IMR-90 (cell line): ENCODE measurements around the gene USP30. TPM values are rescaled to one million over a fixed set of nuclear protein-coding genes. Genes with fewer than 3 reads are reported as not detected.
A peak's percentile ranks its signal among the peaks of the same experiment; 100 is the strongest.

ENCODE experiments used
- ATAC-seq: fragments of 200-7000 bp; cut with Tn5 transposase; 2 replicates; pipeline ENCODE4 v1.9.1; 2020; ENCODE audit warnings: low read depth, mild to moderate bottlenecking, moderate library complexity
- BruUV-seq: library from RNA; stranded (reverse); fragments of 400-500 nt; replicated peaks from 2 replicates; lab custom pipeline; 2021; lab: Mats Ljungman, UMichigan
- CTCF ChIA-PET: fragments of 300-600 bp; formaldehyde crosslinking; extraction: SDS; loops from one replicate; lab custom pipeline; 2021; ENCODE audit warnings: antibody characterized with exemption; lab: Yijun Ruan, JAX
- POLR2A ChIA-PET: fragments of 300-600 bp; sonication (Branson Sonifier 250); formaldehyde crosslinking; loops from one replicate; lab custom pipeline; 2022; ENCODE audit warnings: antibody characterized with exemption; ENCODE audit not compliant: unreplicated experiment; lab: Charles Lee
- DNase-seq: peaks from one replicate; pipeline ENCODE4 v3.0.0; 2013
- H2AFZ ChIP-seq: replicated peaks from 2 replicates; pipeline ENCODE3; 2013; ENCODE audit warnings: low read length, mild to moderate bottlenecking; ENCODE audit not compliant: poor library complexity
- H2AK5ac ChIP-seq: 2 replicates; pipeline ENCODE4 v1.6.1; 2013; ENCODE audit warnings: low read depth, low read length, inconsistent platforms
- H2AK9ac ChIP-seq: replicated peaks from 2 replicates; pipeline ENCODE3; 2013; ENCODE audit warnings: mild to moderate bottlenecking, low read depth, low read length, moderate library complexity; ENCODE audit not compliant: poor library complexity
- H2BK120ac ChIP-seq: 2 replicates; pipeline ENCODE4 v1.6.1; 2013; ENCODE audit warnings: low read depth, low read length, inconsistent platforms
- H2BK15ac ChIP-seq: 3 replicates; pipeline ENCODE4 v1.6.1; 2013; ENCODE audit warnings: low read depth, low read length, inconsistent platforms
- H2BK20ac ChIP-seq: 2 replicates; pipeline ENCODE4 v1.6.1; 2013; ENCODE audit warnings: low read depth, mild to moderate bottlenecking, inconsistent platforms, low read length, moderate library complexity
- H2BK5ac ChIP-seq: 2 replicates; pipeline ENCODE4 v1.6.1; 2013; ENCODE audit warnings: mild to moderate bottlenecking, low read depth, low read length, inconsistent platforms; ENCODE audit not compliant: poor library complexity, severe bottlenecking
- H3K14ac ChIP-seq: replicated peaks from 2 replicates; pipeline ENCODE4 v1.6.1; 2013; ENCODE audit warnings: low read depth, low read length, inconsistent platforms
- H3K18ac ChIP-seq: 2 replicates; pipeline ENCODE4 v1.6.1; 2013; ENCODE audit warnings: low read depth, low read length, control low read depth
- H3K23ac ChIP-seq: 2 replicates; pipeline ENCODE4 v1.6.1; 2013; ENCODE audit warnings: low read depth, low read length, inconsistent platforms
- H3K27ac ChIP-seq: 2 replicates; pipeline ENCODE4 v1.5.1; 2013; ENCODE audit warnings: mild to moderate bottlenecking, control low read depth, low read length; ENCODE audit not compliant: insufficient read depth
- H3K27me3 ChIP-seq: 2 replicates; pipeline ENCODE4 v1.6.1; 2013; ENCODE audit warnings: low read length; ENCODE audit not compliant: control insufficient read depth, insufficient read depth
- H3K36me3 ChIP-seq: 2 replicates; pipeline ENCODE4 v1.6.1; 2013; ENCODE audit warnings: low read length, mixed read lengths; ENCODE audit not compliant: control insufficient read depth, insufficient read depth
- H3K4ac ChIP-seq: 2 replicates; pipeline ENCODE4 v1.6.1; 2013; ENCODE audit warnings: low read depth, low read length, inconsistent platforms
- H3K4me1 ChIP-seq: 2 replicates; pipeline ENCODE4 v1.6.1; 2013; ENCODE audit warnings: low read length, mixed read lengths; ENCODE audit not compliant: control insufficient read depth, insufficient read depth
- H3K4me2 ChIP-seq: 2 replicates; pipeline ENCODE4 v1.6.1; 2013; ENCODE audit warnings: low read depth, mild to moderate bottlenecking, control low read depth, low read length, moderate library complexity
- H3K4me3 ChIP-seq: 2 replicates; pipeline ENCODE4 v1.5.1; 2013; ENCODE audit warnings: low read depth, mild to moderate bottlenecking, control low read depth, low read length, moderate library complexity; ENCODE audit not compliant: insufficient read depth
- H3K56ac ChIP-seq: 2 replicates; pipeline ENCODE4 v1.6.1; 2013; ENCODE audit warnings: low read length, inconsistent platforms; ENCODE audit not compliant: insufficient read depth; ENCODE audit errors: extremely low read depth
- H3K79me1 ChIP-seq, 2 experiments: 2 replicates each; pipeline ENCODE4 v1.6.1; 2013; ENCODE audit warnings: low read length in 2 of 2, inconsistent platforms in 1 of 2, low read depth in 1 of 2
- H3K9ac ChIP-seq: 2 replicates; pipeline ENCODE4 v1.6.1; 2013; ENCODE audit warnings: low read depth, low read length, control low read depth
- H3K9me1 ChIP-seq: 2 replicates; pipeline ENCODE4 v1.6.1; 2013; ENCODE audit warnings: low read length, inconsistent platforms; ENCODE audit not compliant: insufficient read depth
- H3K9me3 ChIP-seq: 2 replicates; pipeline ENCODE4 v1.6.1; 2013; ENCODE audit warnings: low read length; ENCODE audit not compliant: control insufficient read depth, insufficient read depth
- H4K20me1 ChIP-seq: 2 replicates; pipeline ENCODE4 v1.6.1; 2013; ENCODE audit warnings: low read length, inconsistent platforms; ENCODE audit not compliant: insufficient read depth
- H4K5ac ChIP-seq: 2 replicates; pipeline ENCODE4 v1.6.1; 2013; ENCODE audit warnings: mild to moderate bottlenecking, low read depth, low read length, control low read depth
- H4K8ac ChIP-seq, 2 experiments: 2 replicates each; pipeline ENCODE4 v1.6.1; 2013; ENCODE audit warnings: low read depth in 2 of 2, low read length in 2 of 2, control low read depth in 1 of 2, inconsistent platforms in 1 of 2
- H4K91ac ChIP-seq: 2 replicates; pipeline ENCODE4 v1.6.1; 2013; ENCODE audit warnings: low read depth, low read length, inconsistent platforms; ENCODE audit not compliant: insufficient read depth
- BHLHE40 ChIP-seq: fragments of 150-350 bp; IDR thresholded peaks from 2 replicates; pipeline ENCODE4 v1.6.1; 2016; ENCODE audit warnings: mild to moderate bottlenecking, low read depth, low read length
- CEBPB ChIP-seq: IDR thresholded peaks from 2 replicates; pipeline ENCODE4 v1.6.1; 2012; ENCODE audit warnings: low read depth, low read length, improper control_type of control experiment
- CHD1 ChIP-seq: IDR thresholded peaks from 2 replicates; pipeline ENCODE4 v1.6.1; 2012; ENCODE audit warnings: low read depth, low read length, improper control_type of control experiment
- FOS ChIP-seq: fragments of 150-350 bp; IDR thresholded peaks from 2 replicates; pipeline ENCODE4 v1.6.1; 2016; ENCODE audit warnings: low read depth, low read length
- MAFK ChIP-seq: IDR thresholded peaks from 2 replicates; pipeline ENCODE4 v1.6.1; 2012; ENCODE audit warnings: low read depth, low read length, improper control_type of control experiment
- MAZ ChIP-seq: IDR thresholded peaks from 2 replicates; pipeline ENCODE4 v1.6.1; 2012; ENCODE audit warnings: low read depth, mild to moderate bottlenecking, low read length, improper control_type of control experiment, moderate library complexity, borderline replicate concordance
- MXI1 ChIP-seq: IDR thresholded peaks from 2 replicates; pipeline ENCODE4 v1.6.1; 2012; ENCODE audit warnings: low read depth, mild to moderate bottlenecking, low read length, moderate library complexity, borderline replicate concordance
- NFE2L2 ChIP-seq: fragments of 150-350 bp; IDR thresholded peaks from 2 replicates; pipeline ENCODE4 v1.6.1; 2016; ENCODE audit warnings: low read depth, mild to moderate bottlenecking, low read length
- POLR2A ChIP-seq: IDR thresholded peaks from 2 replicates; pipeline ENCODE4 v1.6.1; 2012; ENCODE audit warnings: mild to moderate bottlenecking, low read depth, low read length
- RAD21 ChIP-seq: IDR thresholded peaks from 2 replicates; pipeline ENCODE4 v1.6.1; 2012; ENCODE audit warnings: low read length, improper control_type of control experiment
- RCOR1 ChIP-seq: IDR thresholded peaks from 2 replicates; pipeline ENCODE4 v1.6.1; 2012; ENCODE audit warnings: mild to moderate bottlenecking, low read length, improper control_type of control experiment; ENCODE audit not compliant: insufficient replicate concordance
- RFX5 ChIP-seq: IDR thresholded peaks from 2 replicates; pipeline ENCODE4 v1.8.0; 2012; ENCODE audit warnings: low read depth, mild to moderate bottlenecking, low read length, moderate library complexity
- SMC3 ChIP-seq: fragments of 150-350 bp; IDR thresholded peaks from 2 replicates; pipeline ENCODE4 v1.6.1; 2016; ENCODE audit warnings: low read depth, mild to moderate bottlenecking, antibody characterized with exemption, low read length, moderate library complexity
- WGBS, 2 experiments: methylation state at CpG; one replicate each; pipeline versions ENCODE4 v1.1.5 to v1.1.7; 2013; ENCODE audit warnings: missing lambda C conversion rate in 2 of 2; ENCODE audit not compliant: insufficient read length in 1 of 2; ENCODE audit errors: extremely low coverage in 2 of 2; 5-methylcytosine and 5-hydroxymethylcytosine counted together
- dilution Hi-C: fragments of 300-500 bp; cut with HindIII; formaldehyde crosslinking; loops from one replicate; pipeline ENCODE4 v1.14.3; 2018; ENCODE audit warnings: low sequenced_read_pairs; ENCODE audit not compliant: unreplicated experiment
- in situ Hi-C: fragments of 300-500 bp; cut with MboI; formaldehyde crosslinking; loops from 3 replicates; pipeline ENCODE4 v1.14.3; 2019; ENCODE audit warnings: low sequenced_read_pairs, inconsistent platforms, mixed read lengths
- intact Hi-C: fragments of 100-400 bp; cut with micrococcal nuclease; formaldehyde crosslinking; loops from 2 replicates; pipeline ENCODE4 v1.10.0; 2022
- polyA plus RNA-seq, 3 experiments: library from polyadenylated mRNA; depleted of rRNA; stranded (reverse); fragments of >200 nt; gene quantifications; 2 replicates each; pipeline ENCODE4 v1.2.3, GENCODE V29; 2012; ENCODE audit warnings: low replicate concordance in 1 of 3
- total RNA-seq: library from RNA; depleted of rRNA; stranded (reverse); fragments of >200 nt; gene quantifications from 2 replicates; pipeline ENCODE4 v1.2.3, GENCODE V29; 2012
- TF ChIP-seq, protein P1 (sequence below): conservative IDR thresholded peaks from 2 replicates; pipeline ENCODE4 v1.5.1; 2012; ENCODE audit warnings: mild to moderate bottlenecking, low read depth, low read length, improper control_type of control experiment
- TF ChIP-seq, protein P2 (sequence below): fragments of 150-350 bp; IDR thresholded peaks from 2 replicates; pipeline ENCODE4 v1.6.1; 2016; ENCODE audit warnings: low read depth, mild to moderate bottlenecking, low read length, moderate library complexity, borderline replicate concordance
- TF ChIP-seq, protein P3 (sequence below): fragments of 150-350 bp; IDR thresholded peaks from 2 replicates; pipeline ENCODE4 v1.6.1; 2017; ENCODE audit warnings: mild to moderate bottlenecking, antibody characterized with exemption, low read length, low read depth

USP30 gene
- total and polyA plus RNA-seq, 2 of the 4 experiments (the other 2 are of a cell fraction): 10.4 to 11.2 TPM

DNA sequence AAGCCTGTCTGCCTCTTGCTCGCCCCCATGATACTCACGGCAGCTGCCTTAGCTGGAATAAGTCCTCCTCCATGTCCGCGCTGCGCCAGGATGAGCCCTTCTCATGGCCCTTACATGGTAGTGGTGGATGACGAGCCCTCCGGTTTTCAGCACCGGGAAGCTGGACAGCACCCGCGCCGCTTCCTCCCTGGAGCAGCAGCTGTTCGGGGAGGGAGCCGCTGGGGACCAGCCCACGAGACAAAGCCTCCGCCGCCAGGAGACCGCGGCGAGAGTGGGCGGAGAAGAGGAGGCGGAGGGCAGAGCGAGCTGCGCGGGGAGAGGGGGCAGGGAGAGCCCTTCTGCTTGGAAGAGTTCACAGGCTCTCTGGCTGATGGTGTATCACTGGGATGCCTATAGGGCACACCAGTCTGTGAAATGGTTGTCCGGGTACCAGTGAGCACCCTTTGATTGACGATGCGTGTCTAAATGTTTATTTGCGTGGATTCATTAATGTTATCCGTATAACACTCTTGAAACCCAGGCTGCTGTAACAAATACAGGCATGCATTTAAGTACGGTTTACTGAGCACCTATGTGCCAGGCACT lies 31.5 kb upstream of the USP30 start, which contains the start of gene SVOP:
Gene SVOP (minus strand): TSS at position 273 of the 585 bp plus-strand sequence. CDS start 200 bp downstream, at position 73.
- Histone ChIP-seq H3K14ac (no peak within 1 kb of the TSS), H4K5ac (no peak within 1 kb of the TSS), H3K9me3 (no peaks in the 10 kb centered on the region), H3K9me1 (no peaks in the 10 kb centered on the region), H3K27me3 (no peaks in the 10 kb centered on the region), H2BK20ac (no peak within 1 kb of the TSS), H3K4me3 (no peak within 1 kb of the TSS), H4K8ac (no peak within 1 kb of the TSS), H3K23ac (no peak within 1 kb of the TSS), H4K91ac (no peak within 1 kb of the TSS), H3K9ac (no peak within 1 kb of the TSS), H2BK120ac (no peak within 1 kb of the TSS), H2BK15ac (no peak within 1 kb of the TSS), H2AK9ac (no peak within 1 kb of the TSS), H3K18ac (no peak within 1 kb of the TSS), H2AK5ac (no peak within 1 kb of the TSS), H3K36me3 (no peaks in the 10 kb centered on the region), H3K27ac (no peak within 1 kb of the TSS), H3K4me2 (peak within 1 kb of the TSS; percentile 71), H3K4ac (no peak within 1 kb of the TSS), H3K79me1 (no peaks in the 10 kb centered on the region), H3K4me1 (no peaks in the 10 kb centered on the region), H2AFZ (peak within 1 kb of the TSS; percentile 76), H3K56ac (no peak within 1 kb of the TSS), H4K20me1 (no peaks in the 10 kb centered on the region), H2BK5ac (no peak within 1 kb of the TSS)
- WGBS, 2 experiments: no CpG with 5 or more reads among the region's 30 CpGs
- ChIA-PET CTCF (interaction anchor here (0.8 kb wide), 1 partner anchor 11 kb away, joined by 4 read pairs; no protein-coding TSS in a partner anchor), POLR2A (no interaction called here)
- ATAC-seq (peak; percentile 100), DNase-seq (peak; percentile 76)
- BruUV-seq: no TSS peak
- intact Hi-C loops: loop anchor here (2.0 kb wide), 1 partner anchor 32 kb away; the partner anchor contains the start of gene USP30
- TF ChIP-seq, protein P1, sequence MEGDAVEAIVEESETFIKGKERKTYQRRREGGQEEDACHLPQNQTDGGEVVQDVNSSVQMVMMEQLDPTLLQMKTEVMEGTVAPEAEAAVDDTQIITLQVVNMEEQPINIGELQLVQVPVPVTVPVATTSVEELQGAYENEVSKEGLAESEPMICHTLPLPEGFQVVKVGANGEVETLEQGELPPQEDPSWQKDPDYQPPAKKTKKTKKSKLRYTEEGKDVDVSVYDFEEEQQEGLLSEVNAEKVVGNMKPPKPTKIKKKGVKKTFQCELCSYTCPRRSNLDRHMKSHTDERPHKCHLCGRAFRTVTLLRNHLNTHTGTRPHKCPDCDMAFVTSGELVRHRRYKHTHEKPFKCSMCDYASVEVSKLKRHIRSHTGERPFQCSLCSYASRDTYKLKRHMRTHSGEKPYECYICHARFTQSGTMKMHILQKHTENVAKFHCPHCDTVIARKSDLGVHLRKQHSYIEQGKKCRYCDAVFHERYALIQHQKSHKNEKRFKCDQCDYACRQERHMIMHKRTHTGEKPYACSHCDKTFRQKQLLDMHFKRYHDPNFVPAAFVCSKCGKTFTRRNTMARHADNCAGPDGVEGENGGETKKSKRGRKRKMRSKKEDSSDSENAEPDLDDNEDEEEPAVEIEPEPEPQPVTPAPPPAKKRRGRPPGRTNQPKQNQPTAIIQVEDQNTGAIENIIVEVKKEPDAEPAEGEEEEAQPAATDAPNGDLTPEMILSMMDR: no peak
- TF ChIP-seq BHLHE40 (no peak), FOS (no peak), RFX5 (no peak), MAZ (peak; percentile 68; the same call in 1 of the 2 replicates), MXI1 (peak; percentile 84; the same call in 1 of the 2 replicates), CHD1 (no peak), RCOR1 (peak; percentile 73), POLR2A (no peak), SMC3 (no peak), MAFK (no peak), RAD21 (no peak), NFE2L2 (no peak), CEBPB (no peak)
- TF ChIP-seq, protein P2, sequence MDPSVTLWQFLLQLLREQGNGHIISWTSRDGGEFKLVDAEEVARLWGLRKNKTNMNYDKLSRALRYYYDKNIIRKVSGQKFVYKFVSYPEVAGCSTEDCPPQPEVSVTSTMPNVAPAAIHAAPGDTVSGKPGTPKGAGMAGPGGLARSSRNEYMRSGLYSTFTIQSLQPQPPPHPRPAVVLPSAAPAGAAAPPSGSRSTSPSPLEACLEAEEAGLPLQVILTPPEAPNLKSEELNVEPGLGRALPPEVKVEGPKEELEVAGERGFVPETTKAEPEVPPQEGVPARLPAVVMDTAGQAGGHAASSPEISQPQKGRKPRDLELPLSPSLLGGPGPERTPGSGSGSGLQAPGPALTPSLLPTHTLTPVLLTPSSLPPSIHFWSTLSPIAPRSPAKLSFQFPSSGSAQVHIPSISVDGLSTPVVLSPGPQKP: no peak
- TF ChIP-seq, protein P3, sequence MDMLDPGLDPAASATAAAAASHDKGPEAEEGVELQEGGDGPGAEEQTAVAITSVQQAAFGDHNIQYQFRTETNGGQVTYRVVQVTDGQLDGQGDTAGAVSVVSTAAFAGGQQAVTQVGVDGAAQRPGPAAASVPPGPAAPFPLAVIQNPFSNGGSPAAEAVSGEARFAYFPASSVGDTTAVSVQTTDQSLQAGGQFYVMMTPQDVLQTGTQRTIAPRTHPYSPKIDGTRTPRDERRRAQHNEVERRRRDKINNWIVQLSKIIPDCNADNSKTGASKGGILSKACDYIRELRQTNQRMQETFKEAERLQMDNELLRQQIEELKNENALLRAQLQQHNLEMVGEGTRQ: peak; percentile 11; the same call in 1 of the 2 replicates
- in situ Hi-C loops: no loop called here
- dilution Hi-C loops: no loop called here
